ENCODE results near the gene ZNF81.

- TF ChIP-seq CTCF (conservative IDR thresholded peaks at IDR 0.05; ENCODE audit: low read depth, low read length) (peak; percentile 73), EZH2 (IDR thresholded peaks at IDR 0.05; ENCODE audit: low read length, unreplicated experiment) (no peak), EZH2phosphoT487 (IDR thresholded peaks at IDR 0.05; ENCODE audit: borderline replicate concordance, low read length) (no peak)
These were observed 4.9 kb upstream of the ZNF81 start for GRCh38 chrX:47831788-47832187.

Data from PC-3 (cell line).